CD4-positive, alpha-beta T cell treated with Interferon gamma for 1 hour (primary cell): ENCODE results near the gene ARHGAP26.

Experiments
- DNase-seq: peaks from one replicate; pipeline ENCODE4 v3.0.0-alpha.2; 2020

The ARHGAP26 gene

GRCh38 chr5:143217065-143217803 lies 447.1 kb downstream of the ARHGAP26 start:
- no peak for DNase-seq

GRCh38 chr5:143217804-143218160 lies 447.6 kb downstream of the ARHGAP26 start:
- no peak for DNase-seq

- DNase-seq, result no peak
Observed at GRCh38 chr5:143218517-143219170, 448.5 kb downstream of the ARHGAP26 start.

- DNase-seq, result no peak
Observed at GRCh38 chr5:143219696-143220095, 449.5 kb downstream of the ARHGAP26 start.

- DNase-seq, result no peak
Observed at GRCh38 chr5:143220748-143221251, 450.6 kb downstream of the ARHGAP26 start.

- DNase-seq, result peak; percentile 69
Observed at GRCh38 chr5:143222287-143223231, 452.4 kb downstream of the ARHGAP26 start.

- DNase-seq, result no peak
Observed at GRCh38 chr5:143224672-143225071, 454.5 kb downstream of the ARHGAP26 start.

GRCh38 chr5:143225511-143225910 lies 455.3 kb downstream of the ARHGAP26 start:
- DNase-seq, result no peak

GRCh38 chr5:143226361-143226760 lies 456.2 kb downstream of the ARHGAP26 start:
- DNase-seq, result no peak

GRCh38 chr5:143226872-143227271 lies 456.7 kb downstream of the ARHGAP26 start:
- no peak for DNase-seq

GRCh38 chr5:143227301-143227700 lies 457.1 kb downstream of the ARHGAP26 start:
- DNase-seq, result no peak

GRCh38 chr5:143228597-143229293 lies 458.6 kb downstream of the ARHGAP26 start:
- no peak for DNase-seq

GRCh38 chr5:143229426-143229895 lies 459.3 kb downstream of the ARHGAP26 start:
- peak; percentile 3 for DNase-seq

- peak; percentile 19 for DNase-seq
Observed at GRCh38 chr5:143229896-143230675, 459.9 kb downstream of the ARHGAP26 start.

GRCh38 chr5:143230676-143230996 lies 460.5 kb downstream of the ARHGAP26 start:
- DNase-seq, result no peak

GRCh38 chr5:143231416-143231815 lies 461.2 kb downstream of the ARHGAP26 start:
- DNase-seq, result no peak

GRCh38 chr5:143231973-143232812 lies 462.0 kb downstream of the ARHGAP26 start:
- no peak for DNase-seq

GRCh38 chr5:143233031-143233430 lies 462.9 kb downstream of the ARHGAP26 start:
- no peak for DNase-seq

- DNase-seq, result no peak
Observed at GRCh38 chr5:143234162-143234842, 464.1 kb downstream of the ARHGAP26 start.

- no peak for DNase-seq
Observed at GRCh38 chr5:143235423-143235822, 465.2 kb downstream of the ARHGAP26 start.
